HepG2 (cell line): ENCODE results near the gene RBP7. TPM values are rescaled to one million over a fixed set of nuclear protein-coding genes. Genes with fewer than 3 reads are reported as not detected.

ENCODE experiments used
- ARID5B ChIP-seq: IDR thresholded peaks from 2 replicates; pipeline ENCODE4 v1.4.0; 2020; ENCODE audit warnings: mild to moderate bottlenecking, missing genetic modification reagents
- ARNT ChIP-seq: fragments of 450-650 bp; IDR thresholded peaks from 2 replicates; pipeline ENCODE4 v1.6.1; 2017
- HHEX ChIP-seq: IDR thresholded peaks from 2 replicates; pipeline ENCODE4 v1.6.1; 2016; ENCODE audit warnings: control low read depth
- KAT7 ChIP-seq: IDR thresholded peaks from 2 replicates; pipeline ENCODE4 v1.6.1; 2018; ENCODE audit warnings: borderline replicate concordance, missing compliant biosample characterization
- KDM5A ChIP-seq: fragments of 200-600 bp; sonication (generic); IDR thresholded peaks from 2 replicates; pipeline ENCODE4 v1.7.0; 2018; ENCODE audit warnings: antibody characterized with exemption, mild to moderate bottlenecking, low read length, borderline replicate concordance
- MAF1 ChIP-seq: sonication (generic); formaldehyde crosslinking; IDR thresholded peaks from 2 replicates; pipeline ENCODE4 v1.5.0; 2020; ENCODE audit warnings: missing genetic modification reagents, borderline replicate concordance
- MIER2 ChIP-seq: IDR thresholded peaks from 2 replicates; pipeline ENCODE4 v1.6.1; 2016; ENCODE audit warnings: missing biosample characterization, missing genetic modification reagents
- MTA3 ChIP-seq: sonication (generic); formaldehyde crosslinking; IDR thresholded peaks from 2 replicates; pipeline ENCODE4 v1.4.0; 2020; ENCODE audit warnings: missing genetic modification reagents
- NCOA2 ChIP-seq: sonication (generic); formaldehyde crosslinking; IDR thresholded peaks from 2 replicates; pipeline ENCODE4 v1.8.0; 2022; ENCODE audit warnings: inconsistent platforms
- POLR2G ChIP-seq: fragments of 200-400 bp; formaldehyde crosslinking; IDR thresholded peaks from 2 replicates; pipeline ENCODE4 v1.6.1; 2018; ENCODE audit warnings: mild to moderate bottlenecking, low read depth, low read length, moderate library complexity
- RBAK ChIP-seq: sonication (generic); formaldehyde crosslinking; IDR thresholded peaks from 2 replicates; pipeline ENCODE4 v1.5.1; 2020; ENCODE audit warnings: mild to moderate bottlenecking, missing genetic modification reagents
- SP140L ChIP-seq: sonication (generic); formaldehyde crosslinking; IDR thresholded peaks from 2 replicates; pipeline ENCODE4 v1.4.0; 2020; ENCODE audit warnings: missing genetic modification reagents, borderline replicate concordance
- ZNF292 ChIP-seq: sonication (generic); formaldehyde crosslinking; IDR thresholded peaks from 2 replicates; pipeline ENCODE4 v1.8.1; 2022; ENCODE audit warnings: mild to moderate bottlenecking, low read depth, missing genetic modification reagents, borderline replicate concordance
- ZNF335 ChIP-seq: sonication (generic); formaldehyde crosslinking; IDR thresholded peaks from 2 replicates; pipeline ENCODE4 v1.4.0; 2020; ENCODE audit warnings: missing genetic modification reagents
- ZNF749 ChIP-seq: sonication (generic); formaldehyde crosslinking; IDR thresholded peaks from 2 replicates; pipeline ENCODE4 v1.8.0; 2022; ENCODE audit warnings: mild to moderate bottlenecking, missing genetic modification reagents, moderate library complexity, borderline replicate concordance
- ZNF790 ChIP-seq: sonication (generic); formaldehyde crosslinking; IDR thresholded peaks from 2 replicates; pipeline ENCODE4 v1.8.0; 2022; ENCODE audit warnings: missing genetic modification reagents, mild to moderate bottlenecking, borderline replicate concordance
- polyA plus RNA-seq, 8 experiments: library from polyadenylated mRNA; depleted of rRNA in 3 of 8; stranded (reverse) in 7 of 8; unstranded in 1 of 8; fragments of >200 nt; fragmentation: Illumina TruSeq in 4 of 8; extraction: Trizol in 4 of 8; gene quantifications; 2 replicates each; pipeline versions ENCODE4 v1.2.1 to v1.2.3, GENCODE V29; 2011 to 2016; ENCODE audit warnings: low read depth in 4 of 8, missing spikeins in 1 of 8, mixed read lengths in 1 of 8; ENCODE audit not compliant: insufficient read depth in 1 of 8
- total RNA-seq, 5 experiments: library from RNA; depleted of rRNA; stranded (reverse); fragments of >200 nt; fragmentation: Illumina TruSeq; extraction: Trizol; gene quantifications; 2 replicates each; pipeline ENCODE4 v1.2.3, GENCODE V29; 2016; ENCODE audit warnings: low read depth in 1 of 5
- TF ChIP-seq, protein P1 (sequence below): sonication (generic); formaldehyde crosslinking; IDR thresholded peaks from 2 replicates; pipeline ENCODE4 v1.4.0; 2020; ENCODE audit warnings: missing genetic modification reagents
- TF ChIP-seq, protein P2 (sequence below): sonication (generic); formaldehyde crosslinking; IDR thresholded peaks from 2 replicates; pipeline ENCODE4 v1.8.0; 2022; ENCODE audit warnings: low read depth, missing genetic modification reagents
- TF ChIP-seq, protein P3 (sequence below): sonication (generic); formaldehyde crosslinking; IDR thresholded peaks from 2 replicates; pipeline ENCODE4 v1.5.1; 2020; ENCODE audit warnings: mild to moderate bottlenecking, missing genetic modification reagents, borderline replicate concordance

RBP7 gene
- total and polyA plus RNA-seq, 2 of the 13 experiments (the other 11 are each of a cell fraction or from before 2014, with no cell fraction given) = 1.6 to 2.0 TPM

DNA sequence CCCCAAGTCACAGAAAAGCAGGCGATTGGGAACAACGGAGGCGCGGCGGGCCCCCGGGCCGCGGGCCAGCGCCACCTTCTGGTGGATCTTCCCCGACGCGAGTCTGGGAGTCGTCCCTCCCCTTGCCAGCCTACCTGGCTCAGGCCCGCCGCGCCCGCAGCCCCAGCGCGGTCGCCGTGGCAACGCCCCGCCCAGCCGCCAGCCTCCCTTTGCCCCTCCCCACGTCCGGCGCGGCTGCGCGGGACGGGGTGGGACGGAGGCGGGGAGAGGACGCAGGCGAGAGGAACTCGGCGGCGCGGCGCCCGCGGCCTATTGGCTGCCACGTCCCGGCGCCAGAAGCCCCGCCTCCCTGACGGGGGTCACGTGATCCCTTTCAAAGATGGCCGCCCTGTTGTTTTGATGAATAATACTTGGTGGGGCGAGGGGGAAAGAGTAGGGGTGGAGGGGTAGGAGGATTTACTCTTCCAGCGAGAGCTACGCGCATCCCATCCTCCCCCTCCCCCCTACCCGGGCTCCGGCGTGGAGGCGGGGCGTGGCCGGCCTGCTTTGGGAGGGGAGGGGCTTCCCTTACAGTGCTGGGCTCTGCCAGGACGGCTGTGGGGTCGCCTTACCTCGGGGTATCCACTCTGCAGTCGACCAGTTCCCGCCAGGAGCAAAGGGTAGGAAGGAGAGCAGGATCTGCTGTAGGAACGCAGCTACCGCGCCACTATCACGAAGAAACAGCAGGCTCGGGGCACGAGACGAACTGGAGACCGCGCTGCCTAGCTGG is 35.7 kb downstream of the RBP7 start, which contains the start of gene UBE4B (continued):
- TF ChIP-seq ARID5B (peak; percentile 21; the same call in 1 of the 2 replicates), ZNF749 (CRISPR knock-in tag) (no peak), HHEX (CRISPR knock-in tag) (no peak), KDM5A (peak; percentile 88), MAF1 (no peak), RBAK (CRISPR knock-in tag) (no peak), ZNF292 (CRISPR knock-in tag) (no peak), KAT7 (CRISPR knock-in tag) (no peak), ZNF335 (CRISPR knock-in tag) (no peak), MIER2 (CRISPR knock-in tag) (no peak), POLR2G (peak; percentile 59), ARNT (no peak), ZNF790 (CRISPR knock-in tag) (no peak), SP140L (no peak), MTA3 (CRISPR knock-in tag) (no peak), NCOA2 (CRISPR knock-in tag) (no peak)
- TF ChIP-seq, protein P1, sequence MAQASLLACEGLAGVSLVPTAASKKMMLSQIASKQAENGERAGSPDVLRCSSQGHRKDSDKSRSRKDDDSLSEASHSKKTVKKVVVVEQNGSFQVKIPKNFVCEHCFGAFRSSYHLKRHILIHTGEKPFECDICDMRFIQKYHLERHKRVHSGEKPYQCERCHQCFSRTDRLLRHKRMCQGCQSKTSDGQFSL (CRISPR knock-in tag) = no peak
- TF ChIP-seq, protein P2, sequence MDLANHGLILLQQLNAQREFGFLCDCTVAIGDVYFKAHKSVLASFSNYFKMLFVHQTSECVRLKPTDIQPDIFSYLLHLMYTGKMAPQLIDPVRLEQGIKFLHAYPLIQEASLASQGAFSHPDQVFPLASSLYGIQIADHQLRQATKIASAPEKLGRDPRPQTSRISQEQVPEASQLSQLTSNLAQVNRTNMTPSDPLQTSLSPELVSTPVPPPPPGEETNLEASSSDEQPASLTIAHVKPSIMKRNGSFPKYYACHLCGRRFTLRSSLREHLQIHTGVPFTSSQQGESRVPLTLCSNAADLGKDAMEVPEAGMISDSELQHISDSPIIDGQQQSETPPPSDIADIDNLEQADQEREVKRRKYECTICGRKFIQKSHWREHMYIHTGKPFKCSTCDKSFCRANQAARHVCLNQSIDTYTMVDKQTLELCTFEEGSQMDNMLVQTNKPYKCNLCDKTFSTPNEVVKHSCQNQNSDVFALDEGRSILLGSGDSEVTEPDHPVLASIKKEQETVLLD (CRISPR knock-in tag) = 0 out of 2 replicates have a peak, but pooled peaks have one; percentile 34
- TF ChIP-seq, protein P3, sequence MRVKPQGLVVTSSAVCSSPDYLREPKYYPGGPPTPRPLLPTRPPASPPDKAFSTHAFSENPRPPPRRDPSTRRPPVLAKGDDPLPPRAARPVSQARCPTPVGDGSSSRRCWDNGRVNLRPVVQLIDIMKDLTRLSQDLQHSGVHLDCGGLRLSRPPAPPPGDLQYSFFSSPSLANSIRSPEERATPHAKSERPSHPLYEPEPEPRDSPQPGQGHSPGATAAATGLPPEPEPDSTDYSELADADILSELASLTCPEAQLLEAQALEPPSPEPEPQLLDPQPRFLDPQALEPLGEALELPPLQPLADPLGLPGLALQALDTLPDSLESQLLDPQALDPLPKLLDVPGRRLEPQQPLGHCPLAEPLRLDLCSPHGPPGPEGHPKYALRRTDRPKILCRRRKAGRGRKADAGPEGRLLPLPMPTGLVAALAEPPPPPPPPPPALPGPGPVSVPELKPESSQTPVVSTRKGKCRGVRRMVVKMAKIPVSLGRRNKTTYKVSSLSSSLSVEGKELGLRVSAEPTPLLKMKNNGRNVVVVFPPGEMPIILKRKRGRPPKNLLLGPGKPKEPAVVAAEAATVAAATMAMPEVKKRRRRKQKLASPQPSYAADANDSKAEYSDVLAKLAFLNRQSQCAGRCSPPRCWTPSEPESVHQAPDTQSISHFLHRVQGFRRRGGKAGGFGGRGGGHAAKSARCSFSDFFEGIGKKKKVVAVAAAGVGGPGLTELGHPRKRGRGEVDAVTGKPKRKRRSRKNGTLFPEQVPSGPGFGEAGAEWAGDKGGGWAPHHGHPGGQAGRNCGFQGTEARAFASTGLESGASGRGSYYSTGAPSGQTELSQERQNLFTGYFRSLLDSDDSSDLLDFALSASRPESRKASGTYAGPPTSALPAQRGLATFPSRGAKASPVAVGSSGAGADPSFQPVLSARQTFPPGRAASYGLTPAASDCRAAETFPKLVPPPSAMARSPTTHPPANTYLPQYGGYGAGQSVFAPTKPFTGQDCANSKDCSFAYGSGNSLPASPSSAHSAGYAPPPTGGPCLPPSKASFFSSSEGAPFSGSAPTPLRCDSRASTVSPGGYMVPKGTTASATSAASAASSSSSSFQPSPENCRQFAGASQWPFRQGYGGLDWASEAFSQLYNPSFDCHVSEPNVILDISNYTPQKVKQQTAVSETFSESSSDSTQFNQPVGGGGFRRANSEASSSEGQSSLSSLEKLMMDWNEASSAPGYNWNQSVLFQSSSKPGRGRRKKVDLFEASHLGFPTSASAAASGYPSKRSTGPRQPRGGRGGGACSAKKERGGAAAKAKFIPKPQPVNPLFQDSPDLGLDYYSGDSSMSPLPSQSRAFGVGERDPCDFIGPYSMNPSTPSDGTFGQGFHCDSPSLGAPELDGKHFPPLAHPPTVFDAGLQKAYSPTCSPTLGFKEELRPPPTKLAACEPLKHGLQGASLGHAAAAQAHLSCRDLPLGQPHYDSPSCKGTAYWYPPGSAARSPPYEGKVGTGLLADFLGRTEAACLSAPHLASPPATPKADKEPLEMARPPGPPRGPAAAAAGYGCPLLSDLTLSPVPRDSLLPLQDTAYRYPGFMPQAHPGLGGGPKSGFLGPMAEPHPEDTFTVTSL (CRISPR knock-in tag) = no peak
